HUES48 (cell line): ENCODE measurements around the gene FBXO15.
A peak's percentile ranks its signal among the peaks of the same experiment; 100 is the strongest.

Experiments
- H3K27ac ChIP-seq: one replicate; pipeline ENCODE4 v1.7.0; 2013; ENCODE audit warnings: low read depth, low read length, inconsistent platforms
- H3K27me3 ChIP-seq: 2 replicates; pipeline ENCODE4 v1.6.1; 2013; ENCODE audit warnings: mild to moderate bottlenecking, low read length; ENCODE audit not compliant: control insufficient read depth, insufficient read depth
- H3K36me3 ChIP-seq: 2 replicates; pipeline ENCODE4 v1.6.1; 2013; ENCODE audit warnings: low read length; ENCODE audit not compliant: control insufficient read depth, insufficient read depth
- H3K4me1 ChIP-seq: 2 replicates; pipeline ENCODE4 v1.6.1; 2013; ENCODE audit warnings: mild to moderate bottlenecking, low read length; ENCODE audit not compliant: control insufficient read depth, insufficient read depth
- H3K4me3 ChIP-seq: 2 replicates; pipeline ENCODE4 v1.5.1; 2013; ENCODE audit warnings: mild to moderate bottlenecking, low read depth, low read length
- H3K9ac ChIP-seq: 2 replicates; pipeline ENCODE4 v1.6.1; 2013; ENCODE audit warnings: mild to moderate bottlenecking, low read depth, low read length, moderate library complexity
- H3K9me3 ChIP-seq: 2 replicates; pipeline ENCODE4 v1.6.1; 2013; ENCODE audit warnings: low read length; ENCODE audit not compliant: control insufficient read depth, insufficient read depth

FBXO15 gene

GRCh38 chr18:74153377-74153776, 5.7 kb upstream of the FBXO15 start:
- H3K27ac ChIP-seq = no peak overlapping the region
- peaks cover 59% of the 10 kb centered on the region for H3K36me3 ChIP-seq
- no peaks in the 10 kb centered on the region for H3K27me3 ChIP-seq
- no peak overlapping the region for H3K9ac ChIP-seq
- H3K4me1 ChIP-seq = peaks cover 8% of the 10 kb centered on the region
- H3K4me3 ChIP-seq = no peak overlapping the region
- no peaks in the 10 kb centered on the region for H3K9me3 ChIP-seq

- no peaks in the 10 kb centered on the region for H3K9me3 ChIP-seq
Observed at GRCh38 chr18:74152857-74153256, 5.2 kb upstream of the FBXO15 start.

GRCh38 chr18:74152270-74152669, 4.6 kb upstream of the FBXO15 start:
- Histone ChIP-seq H3K27me3 (no peaks in the 10 kb centered on the region), H3K36me3 (peaks cover 49% of the 10 kb centered on the region)

More at GRCh38 chr18:74152857-74153256, 5.2 kb upstream of the FBXO15 start:
- Histone ChIP-seq H3K4me3 (no peak overlapping the region), H3K27me3 (no peaks in the 10 kb centered on the region), H3K9ac (no peak overlapping the region), H3K36me3 (peaks cover 54% of the 10 kb centered on the region), H3K4me1 (peaks cover 8% of the 10 kb centered on the region), H3K27ac (no peak overlapping the region)

GRCh38 chr18:74149878-74150277, 2.2 kb upstream of the FBXO15 start:
- Histone ChIP-seq H3K36me3 (peaks cover 25% of the 10 kb centered on the region), H3K4me3 (peak overlapping the region; percentile 99), H3K4me1 (peaks cover 8% of the 10 kb centered on the region), H3K9ac (0 out of 2 replicates have a peak overlapping the region, but pooled peaks have one; percentile 8), H3K9me3 (no peaks in the 10 kb centered on the region), H3K27ac (no peak overlapping the region), H3K27me3 (0 out of 2 replicates have a peak, but pooled peaks cover 4% of the 10 kb centered on the region)

More at GRCh38 chr18:74152270-74152669, 4.6 kb upstream of the FBXO15 start:
- Histone ChIP-seq H3K4me1 (peaks cover 8% of the 10 kb centered on the region), H3K9ac (no peak overlapping the region), H3K4me3 (no peak overlapping the region), H3K27ac (no peak overlapping the region), H3K9me3 (no peaks in the 10 kb centered on the region)

- Histone ChIP-seq H3K27me3 (0 out of 2 replicates have a peak, but pooled peaks cover 4% of the 10 kb centered on the region), H3K27ac (peak overlapping the region; percentile 26), H3K36me3 (peaks cover 17% of the 10 kb centered on the region; the same call in 1 of the 2 replicates), H3K9ac (peak overlapping the region; percentile 77), H3K4me3 (peak overlapping the region; percentile 99), H3K9me3 (no peaks in the 10 kb centered on the region), H3K4me1 (peaks cover 8% of the 10 kb centered on the region)
Observed at GRCh38 chr18:74148543-74149070, 973 bp upstream of the FBXO15 start.

GRCh38 chr18:74147491-74147778, 199 bp downstream of the FBXO15 start:
- no peaks in the 10 kb centered on the region for H3K9me3 ChIP-seq
- H3K36me3 ChIP-seq = peaks cover 17% of the 10 kb centered on the region; the same call in 1 of the 2 replicates
- H3K9ac ChIP-seq = no peak overlapping the region
- H3K4me3 ChIP-seq = peak overlapping the region; percentile 99
- H3K27me3 ChIP-seq = 0 out of 2 replicates have a peak, but pooled peaks cover 4% of the 10 kb centered on the region
- peaks cover 8% of the 10 kb centered on the region for H3K4me1 ChIP-seq
- no peak overlapping the region for H3K27ac ChIP-seq

GRCh38 chr18:74146756-74147155, 878 bp downstream of the FBXO15 start:
- Histone ChIP-seq H3K36me3 (peaks cover 17% of the 10 kb centered on the region; the same call in 1 of the 2 replicates), H3K27me3 (0 out of 2 replicates have a peak, but pooled peaks cover 4% of the 10 kb centered on the region), H3K4me1 (peaks cover 8% of the 10 kb centered on the region), H3K4me3 (peak overlapping the region; percentile 99), H3K27ac (no peak overlapping the region), H3K9me3 (no peaks in the 10 kb centered on the region), H3K9ac (no peak overlapping the region)

- Histone ChIP-seq H3K36me3 (no peaks in the 10 kb centered on the region), H3K4me3 (no peak overlapping the region), H3K9ac (no peak overlapping the region), H3K27ac (no peak overlapping the region), H3K27me3 (0 out of 2 replicates have a peak, but pooled peaks cover 4% of the 10 kb centered on the region), H3K4me1 (no peaks in the 10 kb centered on the region), H3K9me3 (no peaks in the 10 kb centered on the region)
Observed at GRCh38 chr18:74142252-74142651, 5.4 kb downstream of the FBXO15 start.

GRCh38 chr18:74141667-74142066, 6.0 kb downstream of the FBXO15 start:
- Histone ChIP-seq H3K4me1 (no peaks in the 10 kb centered on the region), H3K27ac (no peak overlapping the region), H3K27me3 (no peaks in the 10 kb centered on the region), H3K4me3 (no peak overlapping the region), H3K36me3 (no peaks in the 10 kb centered on the region), H3K9me3 (no peaks in the 10 kb centered on the region), H3K9ac (no peak overlapping the region)

- H3K27me3 ChIP-seq = no peaks in the 10 kb centered on the region
- no peak overlapping the region for H3K27ac ChIP-seq
- H3K36me3 ChIP-seq = no peaks in the 10 kb centered on the region
- H3K9me3 ChIP-seq = no peaks in the 10 kb centered on the region
- no peaks in the 10 kb centered on the region for H3K4me1 ChIP-seq
- no peak overlapping the region for H3K4me3 ChIP-seq
- no peak overlapping the region for H3K9ac ChIP-seq
Observed at GRCh38 chr18:74140582-74140981, 7.1 kb downstream of the FBXO15 start.

GRCh38 chr18:74139888-74140287, 7.7 kb downstream of the FBXO15 start:
- Histone ChIP-seq H3K27me3 (no peaks in the 10 kb centered on the region), H3K4me3 (no peak overlapping the region), H3K27ac (no peak overlapping the region)

More at GRCh38 chr18:74139888-74140287, 7.7 kb downstream of the FBXO15 start:
- Histone ChIP-seq H3K36me3 (no peaks in the 10 kb centered on the region), H3K4me1 (no peaks in the 10 kb centered on the region), H3K9me3 (no peaks in the 10 kb centered on the region), H3K9ac (no peak overlapping the region)
